GM12878 (cell line): ENCODE data around the gene PHF11. TPM values are rescaled to one million over a fixed set of nuclear protein-coding genes. Genes with fewer than 3 reads are reported as not detected.

Experiments
- ATAC-seq: fragments of 200-7000 bp; cut with Tn5 transposase; 3 replicates; pipeline ENCODE4 v1.9.1; 2020; ENCODE audit warnings: mild to moderate bottlenecking, moderate library complexity
- BruUV-seq: library from RNA; stranded (reverse); fragments of 400-500 nt; replicated peaks from 2 replicates; lab custom pipeline; 2021; lab: Mats Ljungman, UMichigan
- CTCF ChIA-PET: fragments of 300-600 bp; sonication (Branson Sonifier 250); formaldehyde crosslinking; extraction: SDS; loops from one replicate; lab custom pipeline; 2021; ENCODE audit warnings: inconsistent platforms; lab: Yijun Ruan, JAX
- POLR2A ChIA-PET: fragments of 350-600 bp; formaldehyde crosslinking; extraction: SDS; loops from one replicate; lab custom pipeline; 2021; ENCODE audit warnings: inconsistent platforms; lab: Charles Lee
- RAD21 ChIA-PET: fragments of 300-600 bp; sonication (Branson Sonifier 250); formaldehyde crosslinking; loops from one replicate; lab custom pipeline; 2023; ENCODE audit warnings: antibody characterized with exemption; ENCODE audit not compliant: unreplicated experiment; lab: Charles Lee
- SMC1A ChIA-PET: fragments of 300-600 bp; sonication (Branson Sonifier 250); formaldehyde crosslinking; loops from one replicate; lab custom pipeline; 2023; ENCODE audit not compliant: unreplicated experiment, uncharacterized antibody; lab: Charles Lee
- DNase-seq: peaks from one replicate; pipeline ENCODE4 v3.0.0-alpha.2; 2011; ENCODE audit warnings: low read depth, low spot score
- FAIRE-seq: peaks from 3 replicates; lab custom pipeline; 2011; peaks lifted over from hg19 to GRCh38; lab: Jason Lieb, UNC
- H2AFZ ChIP-seq: 2 replicates; pipeline ENCODE4 v1.6.0; 2011; ENCODE audit warnings: low read depth, low read length, control low read depth; ENCODE audit not compliant: control insufficient read depth
- H3K27ac ChIP-seq: 2 replicates; pipeline ENCODE4 v1.5.1; 2011; ENCODE audit warnings: control low read depth; ENCODE audit not compliant: control insufficient read depth, insufficient read depth
- H3K27me3 ChIP-seq, 2 experiments: replicated peaks in 1 of 2; 2 replicates each; pipeline versions ENCODE4 v1.6.0 to v1.6.1; 2011; ENCODE audit warnings: low read length in 1 of 2; ENCODE audit not compliant: control insufficient read depth in 2 of 2, insufficient read depth in 2 of 2
- H3K36me3 ChIP-seq, 2 experiments: 2 replicates each; pipeline ENCODE4 v1.5.1; 2011; ENCODE audit warnings: low read length in 1 of 2; ENCODE audit not compliant: control insufficient read depth in 2 of 2, insufficient read depth in 2 of 2
- H3K4me1 ChIP-seq: 2 replicates; pipeline ENCODE4 v1.6.1; 2011; ENCODE audit warnings: mild to moderate bottlenecking, low read length, moderate library complexity, mixed read lengths; ENCODE audit not compliant: control insufficient read depth, insufficient read depth
- H3K4me2 ChIP-seq: 2 replicates; pipeline ENCODE4 v1.6.0; 2011; ENCODE audit warnings: control low read depth; ENCODE audit not compliant: control insufficient read depth, insufficient read depth
- H3K4me3 ChIP-seq: fragments of 200-600 bp; sonication (generic); 2 replicates; pipeline ENCODE4 v1.5.1; 2016
- H3K79me2 ChIP-seq: 2 replicates; pipeline ENCODE4 v1.6.0; 2011; ENCODE audit warnings: low read length; ENCODE audit not compliant: control insufficient read depth, insufficient read depth
- H3K9ac ChIP-seq: 2 replicates; pipeline ENCODE4 v1.8.0; 2011; ENCODE audit warnings: low read length, control low read depth, mixed read lengths; ENCODE audit not compliant: control insufficient read depth, insufficient read depth
- H3K9me3 ChIP-seq: replicated peaks from 3 replicates; pipeline ENCODE4 v1.5.1; 2011; ENCODE audit warnings: mild to moderate bottlenecking, low read length; ENCODE audit not compliant: control insufficient read depth, insufficient read depth
- H4K20me1 ChIP-seq: 2 replicates; pipeline ENCODE4 v1.6.0; 2011; ENCODE audit not compliant: control insufficient read depth, insufficient read depth
- MTA2 ChIP-seq: fragments of 450-650 bp; IDR thresholded peaks from 2 replicates; pipeline ENCODE4 v1.6.1; 2016; ENCODE audit warnings: low read depth, mild to moderate bottlenecking, moderate library complexity
- NR2C2 ChIP-seq: IDR thresholded peaks from 2 replicates; pipeline ENCODE4 v1.6.1; 2011; ENCODE audit warnings: borderline replicate concordance, low read depth; ENCODE audit not compliant: control insufficient read depth, insufficient read length
- PAX8 ChIP-seq: fragments of 450-650 bp; IDR thresholded peaks from 2 replicates; pipeline ENCODE4 v1.6.1; 2017; ENCODE audit warnings: mild to moderate bottlenecking, moderate library complexity
- POU2F2 ChIP-seq: IDR thresholded peaks from 3 replicates; pipeline ENCODE4 v1.6.1; 2011; ENCODE audit warnings: low read depth, mild to moderate bottlenecking, low read length, borderline replicate concordance
- RAD21 ChIP-seq: IDR thresholded peaks from 2 replicates; pipeline ENCODE4 v1.6.1; 2011; ENCODE audit warnings: mild to moderate bottlenecking, low read depth, low read length, moderate library complexity; ENCODE audit not compliant: insufficient read depth
- RB1 ChIP-seq: fragments of 450-650 bp; formaldehyde crosslinking; IDR thresholded peaks from 2 replicates; pipeline ENCODE4 v1.6.1; 2017; ENCODE audit warnings: mild to moderate bottlenecking, borderline replicate concordance
- RCOR1 ChIP-seq: conservative IDR thresholded peaks from 2 replicates; pipeline ENCODE4 v1.6.1; 2012; ENCODE audit warnings: low read depth, low read length, improper control_type of control experiment
- SMAD5 ChIP-seq: IDR thresholded peaks from 2 replicates; pipeline ENCODE4 v1.6.1; 2016; ENCODE audit warnings: antibody characterized with exemption, low read depth
- ZNF24 ChIP-seq: fragments of 450-650 bp; IDR thresholded peaks from 2 replicates; pipeline ENCODE4 v1.6.1; 2017; ENCODE audit warnings: antibody characterized with exemption, mild to moderate bottlenecking
- ZZZ3 ChIP-seq: IDR thresholded peaks from 2 replicates; pipeline ENCODE4 v1.6.1; 2011; ENCODE audit warnings: low read depth; ENCODE audit not compliant: control insufficient read depth, insufficient read length
- WGBS: methylation state at CpG from one replicate; pipeline ENCODE4 v1.1.6; 2016; ENCODE audit warnings: low lambda C conversion rate; ENCODE audit not compliant: insufficient replicate concordance, insufficient coverage; ENCODE audit errors: missing lambda C conversion rate; 5-methylcytosine and 5-hydroxymethylcytosine counted together
- in situ Hi-C: fragments of 300-500 bp; cut with MboI; formaldehyde crosslinking; loops from 9 replicates; pipeline ENCODE4 v1.14.3; 2018; ENCODE audit warnings: mixed read lengths
- intact Hi-C: fragments of 100-400 bp; cut with micrococcal nuclease; formaldehyde crosslinking; loops from one replicate; pipeline ENCODE4 v1.14.2; 2022; ENCODE audit not compliant: unreplicated experiment
- polyA plus RNA-seq, 11 experiments: library from polyadenylated mRNA; depleted of rRNA in 4 of 11; unstranded in 6 of 11; stranded (reverse) in 5 of 11; fragments of >200 nt; fragmentation: Nextera tagmentation in 4 of 11; fragmentation: Illumina TruSeq in 1 of 11; extraction: Ambion mirVana in 4 of 11; extraction: Trizol in 1 of 11; gene quantifications; 1 replicate in 1 of 11; 2 replicates in 10 of 11; pipeline versions ENCODE4 v1.2.1 to v1.2.3, GENCODE V29; 2011 to 2016; ENCODE audit warnings: inconsistent platforms in 2 of 11, missing spikeins in 2 of 11, low read depth in 1 of 11
- total RNA-seq, 4 experiments: library from RNA; depleted of rRNA in 3 of 4; stranded (reverse); fragments of >200 nt in 3 of 4; fragmentation: Illumina TruSeq in 1 of 4; extraction: Trizol in 1 of 4; gene quantifications; 2 replicates each; pipeline versions ENCODE4 v1.2.1 to v1.2.3, GENCODE V29; 2013 to 2021
- TF ChIP-seq, protein P1 (sequence below): IDR thresholded peaks from 2 replicates; pipeline ENCODE4 v1.6.1; 2011; ENCODE audit warnings: mild to moderate bottlenecking, low read depth, low read length, moderate library complexity; ENCODE audit not compliant: insufficient replicate concordance
- TF ChIP-seq, protein P2 (sequence below), 3 experiments: IDR thresholded peaks in 2 of 3; conservative IDR thresholded peaks in 1 of 3; 2 replicates each; pipeline ENCODE4 v1.5.1; 2011; ENCODE audit warnings: low read depth in 3 of 3, low read length in 3 of 3, mild to moderate bottlenecking in 3 of 3, control low read depth in 2 of 3, moderate library complexity in 2 of 3, inconsistent platforms in 1 of 3, mixed read lengths in 1 of 3; ENCODE audit not compliant: control insufficient read depth in 2 of 3, insufficient read depth in 1 of 3; ENCODE audit errors: extremely low read depth in 1 of 3

Gene PHF11
- total and polyA plus RNA-seq, 10 of the 15 experiments (the other 5 are each of a cell fraction or from before 2014, with no cell fraction given): 16.9 to 77.3 (median 32.7) TPM

- TF ChIP-seq PAX8 (no peak), SMAD5 (no peak), RB1 (no peak), RCOR1 (no peak), RAD21 (no peak), POU2F2 (no peak)
- TF ChIP-seq, protein P1, sequence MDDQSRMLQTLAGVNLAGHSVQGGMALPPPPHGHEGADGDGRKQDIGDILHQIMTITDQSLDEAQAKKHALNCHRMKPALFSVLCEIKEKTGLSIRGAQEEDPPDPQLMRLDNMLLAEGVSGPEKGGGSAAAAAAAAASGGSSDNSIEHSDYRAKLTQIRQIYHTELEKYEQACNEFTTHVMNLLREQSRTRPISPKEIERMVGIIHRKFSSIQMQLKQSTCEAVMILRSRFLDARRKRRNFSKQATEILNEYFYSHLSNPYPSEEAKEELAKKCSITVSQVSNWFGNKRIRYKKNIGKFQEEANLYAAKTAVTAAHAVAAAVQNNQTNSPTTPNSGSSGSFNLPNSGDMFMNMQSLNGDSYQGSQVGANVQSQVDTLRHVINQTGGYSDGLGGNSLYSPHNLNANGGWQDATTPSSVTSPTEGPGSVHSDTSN: no peak
Observed at GRCh38 chr13:49521224-49521623, 25.5 kb downstream of the PHF11 start (continued).

- H4K20me1 ChIP-seq: no peaks in the 10 kb centered on the region
- in situ Hi-C loops (no loop called here), intact Hi-C loops (no loop called here)
- 82% methylated on average over 5 of the region's 5 CpGs for WGBS
- no peak for FAIRE-seq
- TF ChIP-seq NR2C2 (no peak), MTA2 (no peak), ZZZ3 (no peak), ZNF24 (no peak)
- TF ChIP-seq, protein P2, sequence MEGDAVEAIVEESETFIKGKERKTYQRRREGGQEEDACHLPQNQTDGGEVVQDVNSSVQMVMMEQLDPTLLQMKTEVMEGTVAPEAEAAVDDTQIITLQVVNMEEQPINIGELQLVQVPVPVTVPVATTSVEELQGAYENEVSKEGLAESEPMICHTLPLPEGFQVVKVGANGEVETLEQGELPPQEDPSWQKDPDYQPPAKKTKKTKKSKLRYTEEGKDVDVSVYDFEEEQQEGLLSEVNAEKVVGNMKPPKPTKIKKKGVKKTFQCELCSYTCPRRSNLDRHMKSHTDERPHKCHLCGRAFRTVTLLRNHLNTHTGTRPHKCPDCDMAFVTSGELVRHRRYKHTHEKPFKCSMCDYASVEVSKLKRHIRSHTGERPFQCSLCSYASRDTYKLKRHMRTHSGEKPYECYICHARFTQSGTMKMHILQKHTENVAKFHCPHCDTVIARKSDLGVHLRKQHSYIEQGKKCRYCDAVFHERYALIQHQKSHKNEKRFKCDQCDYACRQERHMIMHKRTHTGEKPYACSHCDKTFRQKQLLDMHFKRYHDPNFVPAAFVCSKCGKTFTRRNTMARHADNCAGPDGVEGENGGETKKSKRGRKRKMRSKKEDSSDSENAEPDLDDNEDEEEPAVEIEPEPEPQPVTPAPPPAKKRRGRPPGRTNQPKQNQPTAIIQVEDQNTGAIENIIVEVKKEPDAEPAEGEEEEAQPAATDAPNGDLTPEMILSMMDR (IDR thresholded peaks at IDR 0.05 in 2 of 3, conservative IDR thresholded peaks at IDR 0.05 in 1 of 3; ENCODE audit: control insufficient read depth in 2 of 3, extremely low read depth in 1 of 3, insufficient read depth in 1 of 3, low read depth in 3 of 3, low read length in 3 of 3): no peak
- ChIA-PET CTCF (interaction anchor here (0.7 kb wide), 1 partner anchor 456 kb away, joined by 3 read pairs; no protein-coding TSS in a partner anchor), SMC1A (interaction anchor here (1.0 to 1.2 kb wide), 2 partner anchors 10 to 15 kb away, joined by 3 to 6 read pairs; no protein-coding TSS in a partner anchor), RAD21 (no interaction called here), POLR2A (no interaction called here)
- H2AFZ ChIP-seq: no peak overlapping the region
- peaks cover 0 to 23% of the 10 kb centered on the region in 2 experiments; a peak in 2 of 4 replicates for H3K36me3 ChIP-seq
- no peaks in the 10 kb centered on the region for H3K4me1 ChIP-seq
- no peak overlapping the region for H3K9ac ChIP-seq
- no peak for DNase-seq
- no peak overlapping the region for H3K4me3 ChIP-seq
- H3K4me2 ChIP-seq: no peak overlapping the region
- no peaks in the 10 kb centered on the region for H3K9me3 ChIP-seq
- ATAC-seq: no peak
- no peaks in the 10 kb centered on the region for H3K27me3 ChIP-seq
- no peaks in the 10 kb centered on the region for H3K79me2 ChIP-seq
- H3K27ac ChIP-seq: no peak overlapping the region
- BruUV-seq: no TSS peak
Observed at GRCh38 chr13:49524740-49525501, 29.2 kb downstream of the PHF11 start.
